Measurements from ENCODE around the gene SSTR1.

- TF ChIP-seq CTCF (conservative IDR thresholded peaks at IDR 0.05; ENCODE audit: low read length): no peak
- TF ChIP-seq EZH2phosphoT487 (IDR thresholded peaks at IDR 0.05; ENCODE audit: borderline replicate concordance, low read depth, low read length): no peak
Observed at GRCh38 chr14:38211255-38211735, 3.6 kb downstream of the SSTR1 start.

All from OCI-LY7 (cell line).